T-cell (primary cell): Measurements from ENCODE around the gene POLR3B. TPM values are rescaled to one million over a fixed set of nuclear protein-coding genes. Genes with fewer than 3 reads are reported as not detected.
"Not testable (repeated sequence)": the region's sequence is repeated elsewhere in the genome, so short reads cannot be mapped to it uniquely, and the experiment has no call there.

Source experiments
- ATAC-seq, 4 experiments: fragments of 200-7000 bp in 3 of 4; fragments of 150-1000 bp in 1 of 4; cut with Tn5 transposase; replicated peaks in 1 of 4; 1 replicate in 3 of 4; 2 replicates in 1 of 4; pipeline ENCODE4 v1.10.0; 2021; ENCODE audit warnings: moderate library complexity in 3 of 4, mild to moderate bottlenecking in 2 of 4, moderate number of reproducible peaks in 1 of 4
- CTCF ChIA-PET, 2 donors: fragments of 300-600 bp; sonication (Branson Sonifier 250); formaldehyde crosslinking; loops; one replicate each; lab custom pipeline; 2022; ENCODE audit warnings: antibody characterized with exemption in 2 of 2; lab: Charles Lee
- POLR2A ChIA-PET, 2 donors: fragments of 300-600 bp; sonication (Branson Sonifier 250); formaldehyde crosslinking; loops; one replicate each; lab custom pipeline; 2022; ENCODE audit warnings: antibody characterized with exemption in 2 of 2; lab: Charles Lee
- DNase-seq, 35 experiments: peaks; one replicate each; pipeline versions ENCODE4 v3.0.0 to v3.0.0-alpha.2; 2013 to 2023
- H3K27ac ChIP-seq: one replicate; pipeline ENCODE4 v1.5.1; 2013; ENCODE audit warnings: low read length
- H3K27me3 ChIP-seq, 2 experiments: replicated peaks in 1 of 2; 1 replicate in 1 of 2; 2 replicates in 1 of 2; pipeline versions ENCODE4 v1.6.1 to v1.7.0; 2013; ENCODE audit warnings: low read length in 1 of 2, mixed read lengths in 1 of 2; ENCODE audit not compliant: control insufficient read depth in 2 of 2, insufficient read depth in 2 of 2; ENCODE audit errors: extremely low read depth in 1 of 2
- H3K36me3 ChIP-seq, 2 donors: 1 replicate in 1 of 2; 2 replicates in 1 of 2; pipeline versions ENCODE4 v1.6.1 to v1.7.0; 2013; ENCODE audit warnings: low read length in 1 of 2; ENCODE audit not compliant: control insufficient read depth in 2 of 2, insufficient read depth in 1 of 2; ENCODE audit errors: extremely low read depth in 1 of 2
- H3K4me1 ChIP-seq, 2 experiments: 1 replicate in 1 of 2; 2 replicates in 1 of 2; pipeline versions ENCODE4 v1.6.1 to v1.7.0; 2013; ENCODE audit warnings: low read length in 2 of 2, mixed read lengths in 1 of 2; ENCODE audit not compliant: insufficient read depth in 2 of 2, control insufficient read depth in 1 of 2; ENCODE audit errors: extremely low read depth in 1 of 2
- H3K4me3 ChIP-seq, 2 donors: 1 replicate in 1 of 2; 2 replicates in 1 of 2; pipeline versions ENCODE4 v1.5.1 to v1.7.0; 2013; ENCODE audit warnings: mild to moderate bottlenecking in 2 of 2, low read length in 1 of 2, moderate library complexity in 1 of 2; ENCODE audit not compliant: control insufficient read depth in 1 of 2; ENCODE audit errors: extremely low read depth in 1 of 2
- H3K9me3 ChIP-seq: 2 replicates; pipeline ENCODE4 v1.7.0; 2013
- H3K27ac Mint-ChIP-seq, 2 donors: one replicate each; pipeline ENCODE4 v1.8.0; 2020 to 2021; ENCODE audit warnings: mild to moderate bottlenecking in 2 of 2, mixed read lengths in 2 of 2
- H3K27me3 Mint-ChIP-seq, 2 donors: one replicate each; pipeline ENCODE4 v1.8.0; 2021 to 2022; ENCODE audit warnings: mixed read lengths in 2 of 2
- H3K36me3 Mint-ChIP-seq: one replicate; pipeline ENCODE4 v1.8.0; 2021; ENCODE audit warnings: mixed read lengths
- H3K4me1 Mint-ChIP-seq, 3 donors: one replicate each; pipeline ENCODE4 v1.8.0; 2020 to 2022; ENCODE audit warnings: mixed read lengths in 3 of 3, mild to moderate bottlenecking in 1 of 3
- H3K4me3 Mint-ChIP-seq, 3 donors: one replicate each; pipeline ENCODE4 v1.8.0; 2020 to 2022; ENCODE audit warnings: mild to moderate bottlenecking in 3 of 3, mixed read lengths in 3 of 3, moderate library complexity in 3 of 3
- H3K9me3 Mint-ChIP-seq, 3 donors: one replicate each; pipeline ENCODE4 v1.8.0; 2020 to 2022; ENCODE audit warnings: mixed read lengths in 3 of 3
- WGBS: methylation state at CpG from one replicate; pipeline ENCODE4 v1.1.5; 2013; ENCODE audit warnings: missing lambda C conversion rate; ENCODE audit not compliant: insufficient coverage; 5-methylcytosine and 5-hydroxymethylcytosine counted together
- total RNA-seq, 35 experiments: library from RNA in 6 of 35; stranded (reverse) in 6 of 35; fragments of 120-200 nt in 1 of 35; gene quantifications; one replicate each; pipeline versions ENCODE4 v1.2.1 to v1.2.4 and lab custom pipeline; 2013 to 2026

The POLR3B gene
- total RNA-seq, 5 donors from 2014 or later (not counting 1 experiment from before 2014, with no cell fraction given) = 6.3 to 8.4 (median 7.0) TPM

DNA sequence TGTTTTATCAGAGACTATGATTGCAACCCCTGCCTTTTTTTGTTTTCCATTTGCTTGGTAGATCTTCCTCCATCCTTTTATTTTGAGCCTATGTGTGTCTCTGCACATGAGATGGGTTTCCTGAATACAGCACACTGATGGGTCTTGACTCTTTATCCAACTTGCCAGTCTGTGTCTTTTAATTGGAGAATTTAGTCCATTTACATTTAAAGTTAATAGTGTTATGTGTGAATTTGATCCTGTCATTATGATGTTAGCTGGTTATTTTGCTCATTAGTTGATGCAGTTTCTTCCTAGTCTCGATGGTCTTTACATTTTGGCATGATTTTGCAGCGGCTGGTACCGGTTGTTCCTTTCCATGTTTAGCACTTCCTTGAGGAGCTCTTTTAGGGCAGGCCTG, 118.1 kb downstream of the POLR3B start:
- H3K4me1 Mint-ChIP-seq, H3K27ac ChIP-seq, ATAC-seq, H3K27me3 ChIP-seq, H3K27me3 Mint-ChIP-seq, H3K36me3 ChIP-seq, H3K9me3 Mint-ChIP-seq, H3K4me1 ChIP-seq, DNase-seq, CTCF ChIA-PET, H3K9me3 ChIP-seq, POLR2A ChIA-PET, H3K4me3 Mint-ChIP-seq, H3K27ac Mint-ChIP-seq, H3K4me3 ChIP-seq: not testable (repeated sequence)
- H3K36me3 Mint-ChIP-seq = peaks cover 20% of the 10 kb centered on the region
- WGBS = no CpG with 5 or more reads among the region's 3 CpGs

DNA sequence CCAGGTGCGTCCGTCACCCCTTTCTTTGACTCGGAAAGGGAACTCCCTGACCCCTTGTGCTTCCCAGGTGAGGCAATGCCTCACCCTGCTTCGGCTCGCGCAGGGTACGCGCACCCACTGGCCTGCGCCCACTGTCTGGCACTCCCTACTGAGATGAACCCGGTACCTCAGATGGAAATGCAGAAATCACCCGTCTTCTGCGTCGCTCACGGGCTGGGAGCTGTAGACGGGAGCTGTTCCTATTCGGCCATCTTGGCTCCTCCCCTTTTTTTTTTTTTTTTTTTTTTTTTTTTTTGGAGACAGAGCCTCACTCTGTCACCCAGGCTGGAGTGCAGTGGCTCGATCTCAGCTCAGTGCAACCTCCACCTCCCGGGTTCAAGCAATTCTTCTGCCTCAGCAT, 120.1 kb downstream of the POLR3B start:
- H3K27ac Mint-ChIP-seq, H3K4me3 Mint-ChIP-seq, H3K36me3 ChIP-seq, H3K27ac ChIP-seq, H3K27me3 Mint-ChIP-seq, H3K27me3 ChIP-seq, H3K4me3 ChIP-seq, DNase-seq, H3K4me1 ChIP-seq, H3K9me3 Mint-ChIP-seq, H3K4me1 Mint-ChIP-seq, ATAC-seq, H3K9me3 ChIP-seq: not testable (repeated sequence)
- POLR2A ChIA-PET = interaction anchor here in 1 of 2 donors (0.6 kb wide), 1 partner anchor 49 kb away, joined by 3 read pairs; no protein-coding TSS in a partner anchor
- CTCF ChIA-PET = interaction anchor here in 1 of 2 donors (0.6 to 0.7 kb wide), 2 partner anchors 178 to 522 kb away, joined by 4 read pairs; no protein-coding TSS in a partner anchor
- no CpG with 5 or more reads among the region's 18 CpGs for WGBS
- H3K36me3 Mint-ChIP-seq = peaks cover 24% of the 10 kb centered on the region

DNA sequence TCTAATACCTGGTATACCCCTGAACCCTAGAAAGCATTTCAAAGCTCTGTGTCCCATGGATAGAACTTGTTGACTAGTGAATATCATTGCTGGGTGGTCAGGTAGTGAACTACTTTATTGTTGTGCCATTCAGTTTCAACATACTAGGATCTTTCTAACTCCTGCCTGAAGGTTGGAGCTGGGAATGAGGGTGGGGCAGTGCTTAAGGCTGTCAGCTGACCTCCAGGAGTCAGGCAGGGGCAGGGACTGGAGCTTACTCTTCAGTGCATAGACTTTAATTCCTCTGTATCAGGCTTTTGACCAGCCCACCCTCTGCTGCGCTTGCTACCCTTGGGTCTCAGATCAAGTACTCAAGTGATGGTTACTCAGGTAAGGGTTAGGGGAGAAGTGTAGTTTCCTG, 122.7 kb downstream of the POLR3B start:
- ATAC-seq (no peak), DNase-seq (no peak)
- Mint-ChIP-seq H3K36me3 (peaks cover 42% of the 10 kb centered on the region), H3K27me3 (no peaks in the 10 kb centered on the region), H3K4me3 (no peak overlapping the region), H3K4me1 (no peaks in the 10 kb centered on the region), H3K27ac (no peak overlapping the region), H3K9me3 (no peaks in the 10 kb centered on the region)
- Histone ChIP-seq H3K27me3 (no peaks in the 10 kb centered on the region), H3K4me3 (no peak overlapping the region), H3K4me1 (no peaks in the 10 kb centered on the region), H3K9me3 (no peaks in the 10 kb centered on the region), H3K36me3 (peaks cover 0 to 2% of the 10 kb centered on the region in 2 donors), H3K27ac (no peak overlapping the region)
- POLR2A ChIA-PET = no interaction called here
- CTCF ChIA-PET = interaction anchor here in 1 of 2 donors (0.6 kb wide), 1 partner anchor 38 kb away, joined by 3 read pairs; no protein-coding TSS in a partner anchor
- no CpG with 5 or more reads among the region's 1 CpG for WGBS

DNA sequence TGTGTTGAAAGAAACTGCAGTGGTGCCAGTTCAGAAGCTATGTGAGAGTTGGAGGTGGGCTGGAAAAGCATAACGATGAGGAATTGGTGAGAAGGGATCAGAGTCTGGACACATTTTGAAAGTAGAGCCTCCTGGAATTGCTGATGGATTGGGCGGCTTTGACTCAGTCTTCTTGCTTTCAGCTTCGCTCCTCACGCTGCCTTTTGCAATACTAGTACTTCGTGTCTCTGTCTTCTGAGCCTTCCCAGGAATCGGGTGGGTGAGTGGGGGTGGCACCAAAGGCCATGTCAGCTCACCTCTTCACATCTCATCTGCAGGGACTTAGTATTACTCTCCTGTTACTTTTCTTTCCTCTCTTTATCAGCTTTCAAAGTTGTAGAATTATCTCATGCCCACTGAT, 123.7 kb downstream of the POLR3B start:
- H3K9me3 ChIP-seq = no peaks in the 10 kb centered on the region
- no peak overlapping the region for H3K4me3 ChIP-seq
- no peaks in the 10 kb centered on the region for H3K9me3 Mint-ChIP-seq
- H3K27ac Mint-ChIP-seq = no peak overlapping the region
- H3K36me3 ChIP-seq = peaks cover 0 to 2% of the 10 kb centered on the region in 2 donors
- no peak overlapping the region for H3K4me3 Mint-ChIP-seq
- H3K27me3 Mint-ChIP-seq = no peaks in the 10 kb centered on the region
- DNase-seq = no peak
- H3K27me3 ChIP-seq = no peaks in the 10 kb centered on the region
- 100% methylated on average over 2 of the region's 6 CpGs for WGBS
- CTCF ChIA-PET = no interaction called here
- no peak for ATAC-seq
- H3K4me1 ChIP-seq = no peaks in the 10 kb centered on the region
- H3K4me1 Mint-ChIP-seq = no peaks in the 10 kb centered on the region
- no peak overlapping the region for H3K27ac ChIP-seq
- POLR2A ChIA-PET = no interaction called here
- peaks cover 46% of the 10 kb centered on the region for H3K36me3 Mint-ChIP-seq

DNA sequence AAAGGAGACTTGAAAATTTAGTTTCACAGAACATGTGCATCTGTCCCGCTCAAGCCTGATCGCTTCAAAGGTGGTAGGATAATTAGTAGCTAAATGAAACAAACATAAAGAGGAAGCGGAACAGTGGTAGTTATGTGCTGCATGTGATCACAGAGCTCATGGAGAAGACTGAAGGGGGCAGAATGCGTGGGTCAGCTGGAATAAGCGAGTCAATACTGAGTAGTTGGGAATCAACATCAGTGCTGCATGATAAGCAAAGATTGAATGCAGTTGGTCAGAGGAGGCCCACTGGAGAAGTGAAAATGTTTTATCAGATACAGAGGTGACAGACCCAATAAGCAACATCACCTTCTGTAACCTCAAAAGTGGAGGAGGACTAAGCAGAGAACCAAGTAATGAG, 130.1 kb downstream of the POLR3B start:
- Mint-ChIP-seq H3K27ac (no peak overlapping the region), H3K9me3 (no peaks in the 10 kb centered on the region), H3K4me1 (no peaks in the 10 kb centered on the region), H3K36me3 (peaks cover 41% of the 10 kb centered on the region), H3K27me3 (no peaks in the 10 kb centered on the region), H3K4me3 (no peak overlapping the region)
- H3K4me3 ChIP-seq = no peak overlapping the region
- DNase-seq = no peak
- ATAC-seq = no peak
- H3K9me3 ChIP-seq = no peaks in the 10 kb centered on the region
- 100% methylated on average over 4 of the region's 5 CpGs for WGBS
- CTCF ChIA-PET = no interaction called here
- no peaks in the 10 kb centered on the region for H3K4me1 ChIP-seq
- POLR2A ChIA-PET = no interaction called here
- H3K27me3 ChIP-seq = no peaks in the 10 kb centered on the region
- no peaks in the 10 kb centered on the region for H3K36me3 ChIP-seq
- H3K27ac ChIP-seq = no peak overlapping the region

DNA sequence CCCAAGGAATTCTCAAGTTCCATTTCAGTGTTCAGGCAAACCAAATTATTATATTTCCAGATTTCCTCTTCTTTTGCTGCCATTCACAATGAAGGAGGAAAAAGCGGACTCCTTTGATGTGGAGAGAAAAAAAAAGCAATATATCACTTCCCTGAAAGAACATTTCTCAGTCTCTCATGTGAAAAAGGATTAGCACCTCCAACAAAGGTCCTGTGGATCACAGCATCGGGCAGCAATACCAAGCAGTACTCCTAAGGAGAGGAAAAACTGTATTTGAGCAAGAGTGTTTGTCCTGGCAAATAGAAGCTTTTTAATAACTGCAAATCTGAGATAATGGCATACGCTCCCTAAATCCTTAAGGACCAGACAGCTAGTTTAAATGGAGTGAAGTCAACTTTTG, 131.3 kb downstream of the POLR3B start:
- Mint-ChIP-seq H3K4me3 (no peak overlapping the region), H3K27ac (no peak overlapping the region), H3K36me3 (peaks cover 39% of the 10 kb centered on the region), H3K27me3 (no peaks in the 10 kb centered on the region), H3K9me3 (no peaks in the 10 kb centered on the region), H3K4me1 (no peaks in the 10 kb centered on the region)
- no peak for ATAC-seq
- H3K27me3 ChIP-seq = no peaks in the 10 kb centered on the region
- no peaks in the 10 kb centered on the region for H3K9me3 ChIP-seq
- no peak overlapping the region for H3K27ac ChIP-seq
- no peaks in the 10 kb centered on the region for H3K36me3 ChIP-seq
- no peak overlapping the region for H3K4me3 ChIP-seq
- no peaks in the 10 kb centered on the region for H3K4me1 ChIP-seq
- CTCF ChIA-PET = no interaction called here
- WGBS = 100% methylated on average over 1 of the region's 3 CpGs
- DNase-seq = no peak
- POLR2A ChIA-PET = no interaction called here

DNA sequence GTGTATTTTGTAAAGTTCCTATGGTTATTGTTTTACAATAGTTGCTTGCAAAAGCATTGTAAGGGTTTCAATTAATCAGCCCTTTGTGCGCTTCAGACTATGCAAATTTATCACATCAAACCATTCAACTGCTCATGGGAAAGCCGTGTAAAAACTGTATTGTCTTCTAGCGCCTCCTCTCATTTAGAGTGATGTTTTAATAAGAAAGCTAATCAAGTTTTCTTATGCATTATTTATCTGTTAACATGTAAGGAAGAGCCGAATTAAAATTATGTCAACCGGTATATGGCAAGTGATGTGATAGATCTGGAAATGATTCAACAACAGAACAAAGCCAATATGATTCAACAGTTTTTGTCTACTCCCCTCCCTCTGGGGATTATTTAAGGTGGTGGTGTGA, 132.7 kb downstream of the POLR3B start:
- H3K27ac Mint-ChIP-seq = no peak overlapping the region
- H3K9me3 Mint-ChIP-seq = no peaks in the 10 kb centered on the region
- H3K27ac ChIP-seq = no peak overlapping the region
- no peak overlapping the region for H3K4me3 Mint-ChIP-seq
- ChIA-PET CTCF (no interaction called here), POLR2A (no interaction called here)
- H3K4me1 Mint-ChIP-seq = no peaks in the 10 kb centered on the region
- no peaks in the 10 kb centered on the region for H3K9me3 ChIP-seq
- ATAC-seq (no peak), DNase-seq (no peak)
- peaks cover 26% of the 10 kb centered on the region for H3K36me3 Mint-ChIP-seq
- WGBS = no CpG with 5 or more reads among the region's 5 CpGs
- no peaks in the 10 kb centered on the region for H3K36me3 ChIP-seq
- H3K4me1 ChIP-seq = no peaks in the 10 kb centered on the region
- H3K27me3 Mint-ChIP-seq = no peaks in the 10 kb centered on the region
- no peaks in the 10 kb centered on the region for H3K27me3 ChIP-seq
- no peak overlapping the region for H3K4me3 ChIP-seq
